SK-N-SH (cell line): Measurements from ENCODE around the gene NR6A1. TPM values are rescaled to one million over a fixed set of nuclear protein-coding genes. Genes with fewer than 3 reads are reported as not detected.
"Not testable (repeated sequence)": the region's sequence is repeated elsewhere in the genome, so short reads cannot be mapped to it uniquely, and the experiment has no call there.

Experiments used
- CTCF ChIA-PET: fragments of 300-600, 350-600 bp; formaldehyde crosslinking; extraction: SDS; loops from one replicate; lab custom pipeline; 2021; lab: Yijun Ruan, JAX
- POLR2A ChIA-PET: fragments of 350-600 bp; sonication (Branson Sonifier 250); formaldehyde crosslinking; extraction: SDS; loops from one replicate; lab custom pipeline; 2020; ENCODE audit warnings: antibody characterized with exemption, inconsistent platforms; lab: Yijun Ruan, JAX
- DNase-seq: peaks from one replicate; pipeline ENCODE4 v3.0.0; 2012
- H2AFZ ChIP-seq: fragments of 200-600 bp; sonication (generic); 2 replicates; pipeline ENCODE4 v1.8.1; 2016; ENCODE audit warnings: antibody characterized with exemption, mild to moderate bottlenecking, low read depth
- H3F3A ChIP-seq: fragments of 200-600 bp; sonication (generic); replicated peaks from 2 replicates; pipeline ENCODE3; 2016; ENCODE audit warnings: antibody characterized with exemption, mild to moderate bottlenecking; ENCODE audit not compliant: insufficient read depth
- H3K27ac ChIP-seq, 2 experiments: fragments of 200-500 bp in 1 of 2; fragments of 200-600 bp in 1 of 2; sonication (Bioruptor generic) in 1 of 2; sonication (generic), shearing (Covaris generic) in 1 of 2; 2 replicates each; pipeline versions ENCODE4 v1.5.1 to v1.6.1; 2014 to 2016; ENCODE audit warnings: low read depth in 2 of 2, inconsistent platforms in 1 of 2, low read length in 1 of 2, mild to moderate bottlenecking in 1 of 2, mixed read lengths in 1 of 2
- H3K27me3 ChIP-seq: fragments of 200-600 bp; sonication (generic), shearing (Covaris generic); 2 replicates; pipeline ENCODE4 v1.6.1; 2016; ENCODE audit warnings: mixed run types; ENCODE audit not compliant: insufficient read depth
- H3K36me3 ChIP-seq, 2 experiments: fragments of 200-500 bp in 1 of 2; fragments of 200-600 bp in 1 of 2; sonication (Bioruptor generic) in 1 of 2; sonication (generic) in 1 of 2; replicated peaks in 1 of 2; 2 replicates each; pipeline versions ENCODE3 to v1.5.1; 2014 to 2016; ENCODE audit warnings: low read length in 1 of 2, mild to moderate bottlenecking in 1 of 2; ENCODE audit not compliant: insufficient read depth in 2 of 2, control insufficient read depth in 1 of 2
- H3K4me1 ChIP-seq, 2 experiments: fragments of 200-500 bp in 1 of 2; fragments of 200-600 bp in 1 of 2; sonication (Bioruptor generic) in 1 of 2; sonication (generic), shearing (Covaris generic) in 1 of 2; 2 replicates each; pipeline versions ENCODE4 v1.5.1 to v1.6.1; 2014 to 2016; ENCODE audit warnings: low read depth in 1 of 2, low read length in 1 of 2, mixed run types in 1 of 2; ENCODE audit not compliant: insufficient read depth in 2 of 2, control insufficient read depth in 1 of 2
- H3K4me2 ChIP-seq: fragments of 200-600 bp; sonication (generic), shearing (Covaris generic); 2 replicates; pipeline ENCODE4 v1.6.1; 2017; ENCODE audit warnings: mixed run types
- H3K4me3 ChIP-seq, 2 experiments: fragments of 200-500 bp in 1 of 2; fragments of 200-600 bp in 1 of 2; sonication (Bioruptor generic) in 1 of 2; sonication (generic), shearing (Covaris generic) in 1 of 2; 2 replicates each; pipeline versions ENCODE4 v1.5.1 to v1.8.1; 2014 to 2016; ENCODE audit warnings: low read depth in 2 of 2, inconsistent platforms in 1 of 2, low read length in 1 of 2, mild to moderate bottlenecking in 1 of 2, mixed read lengths in 1 of 2, moderate library complexity in 1 of 2
- H3K79me2 ChIP-seq: fragments of 200-600 bp; sonication (generic); 2 replicates; pipeline ENCODE4 v1.8.1; 2017; ENCODE audit warnings: mild to moderate bottlenecking; ENCODE audit not compliant: insufficient read depth
- H3K9ac ChIP-seq: fragments of 200-600 bp; sonication (generic); 2 replicates; pipeline ENCODE4 v1.6.1; 2017; ENCODE audit warnings: mixed run types
- H3K9me2 ChIP-seq: fragments of 200-600 bp; sonication (generic); 2 replicates; pipeline ENCODE4 v1.6.1; 2017; ENCODE audit warnings: mixed run types
- H3K9me3 ChIP-seq: fragments of 200-600 bp; sonication (generic); 2 replicates; pipeline ENCODE4 v1.6.1; 2017; ENCODE audit warnings: mixed run types, mild to moderate bottlenecking, moderate library complexity
- H4K20me1 ChIP-seq: fragments of 200-600 bp; sonication (generic); 2 replicates; pipeline ENCODE4 v1.6.1; 2017; ENCODE audit warnings: mild to moderate bottlenecking, mixed run types; ENCODE audit not compliant: insufficient read depth
- CHD2 ChIP-seq: fragments of 150-350 bp; IDR thresholded peaks from 2 replicates; pipeline ENCODE4 v1.6.1; 2018; ENCODE audit warnings: low read length; ENCODE audit not compliant: partially characterized antibody
- ELF1 ChIP-seq: IDR thresholded peaks from 2 replicates; pipeline ENCODE4 v1.4.0; 2012
- FOXJ3 ChIP-seq: sonication (generic); formaldehyde crosslinking; IDR thresholded peaks from 2 replicates; pipeline ENCODE4 v1.5.1; 2020; ENCODE audit warnings: mild to moderate bottlenecking, missing genetic modification reagents
- FOXM1 ChIP-seq: IDR thresholded peaks from 2 replicates; pipeline ENCODE4 v1.4.0; 2012; ENCODE audit warnings: low read depth, mild to moderate bottlenecking
- JUND ChIP-seq: IDR thresholded peaks from 2 replicates; pipeline ENCODE4 v1.4.0; 2012
- MXI1 ChIP-seq: IDR thresholded peaks from 2 replicates; pipeline ENCODE4 v1.6.1; 2012; ENCODE audit warnings: mild to moderate bottlenecking, low read depth, low read length, improper control_type of control experiment
- NFIC ChIP-seq: IDR thresholded peaks from 2 replicates; pipeline ENCODE4 v1.4.0; 2012; ENCODE audit warnings: borderline replicate concordance
- RAD21 ChIP-seq: IDR thresholded peaks from 2 replicates; pipeline ENCODE4 v1.6.1; 2012; ENCODE audit warnings: mild to moderate bottlenecking, low read length
- RFX5 ChIP-seq: IDR thresholded peaks from 2 replicates; pipeline ENCODE4 v1.6.1; 2012; ENCODE audit warnings: mild to moderate bottlenecking, improper control_type of control experiment, low read length
- RXRA ChIP-seq: IDR thresholded peaks from 2 replicates; pipeline ENCODE4 v1.4.0; 2012; ENCODE audit warnings: low read depth, mild to moderate bottlenecking, borderline replicate concordance
- SIN3A ChIP-seq: IDR thresholded peaks from 2 replicates; pipeline ENCODE4 v1.6.1; 2012; ENCODE audit warnings: low read depth, mild to moderate bottlenecking, low read length, moderate library complexity, borderline replicate concordance
- SMC3 ChIP-seq: IDR thresholded peaks from 2 replicates; pipeline ENCODE4 v1.6.1; 2012; ENCODE audit warnings: low read depth, low read length, improper control_type of control experiment
- YY1 ChIP-seq: IDR thresholded peaks from 2 replicates; pipeline ENCODE4 v1.4.0; 2012; ENCODE audit warnings: low read depth, mild to moderate bottlenecking
- WGBS: methylation state at CpG from one replicate; pipeline ENCODE4 v1.1.6; 2017; ENCODE audit warnings: low lambda C conversion rate; 5-methylcytosine and 5-hydroxymethylcytosine counted together
- polyA plus RNA-seq, 3 experiments: library from polyadenylated mRNA; depleted of rRNA; stranded (reverse); fragments of >200 nt; gene quantifications; 2 replicates each; pipeline ENCODE4 v1.2.3, GENCODE V29; 2012
- TF ChIP-seq, protein P1 (sequence below): IDR thresholded peaks from 2 replicates; pipeline ENCODE4 v1.4.0; 2012; ENCODE audit warnings: low read depth
- TF ChIP-seq, protein P2 (sequence below): IDR thresholded peaks from 2 replicates; pipeline ENCODE4 v1.6.1; 2012; ENCODE audit warnings: mild to moderate bottlenecking, low read depth, low read length, moderate library complexity
- TF ChIP-seq, protein P3 (sequence below): IDR thresholded peaks from 2 replicates; pipeline ENCODE4 v1.4.0; 2012; ENCODE audit warnings: low read depth, borderline replicate concordance
- TF ChIP-seq, protein P4 (sequence below): fragments of 150-350 bp; IDR thresholded peaks from 2 replicates; pipeline ENCODE4 v1.6.1; 2016; ENCODE audit warnings: mild to moderate bottlenecking, low read depth, low read length

Gene NR6A1
- polyA plus RNA-seq, 1 of the 3 experiments (the other 2 are of a cell fraction) = 1.2 TPM

DNA sequence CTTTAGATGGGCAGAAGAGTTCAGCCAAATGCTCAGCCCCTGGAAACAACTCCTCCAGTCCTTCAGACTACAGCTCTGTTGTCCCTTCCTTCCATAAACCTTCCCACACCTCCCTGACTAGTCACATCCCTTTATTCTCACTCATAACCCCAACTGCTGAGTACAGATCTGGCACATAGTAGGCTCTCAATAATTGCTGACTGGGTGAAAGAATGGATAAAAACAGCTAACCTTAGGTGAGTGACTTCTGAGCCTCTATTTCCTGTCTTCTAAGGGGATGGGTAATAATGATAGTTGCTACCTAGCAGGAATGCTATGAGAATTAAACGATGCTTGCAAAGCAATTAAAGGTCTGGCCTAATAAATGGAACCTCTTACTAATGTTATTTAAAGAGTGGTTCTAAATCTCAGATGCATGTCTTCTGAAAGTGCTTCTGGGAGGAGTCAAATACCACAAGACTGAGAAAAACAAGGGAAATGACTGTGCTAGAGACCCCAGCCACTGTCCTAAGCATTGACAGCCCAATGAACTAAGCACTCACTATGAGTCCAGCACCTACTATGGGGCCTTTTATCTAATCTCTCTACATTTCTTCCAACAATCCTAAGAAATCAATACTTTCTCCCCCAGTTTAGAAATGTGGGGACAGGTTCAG, 2.5 kb upstream of the NR6A1 start:
- Histone ChIP-seq H3K9me2 (no peaks in the 10 kb centered on the region), H3K79me2 (peaks cover 15% of the 10 kb centered on the region), H3K4me1 (peaks cover 4 to 11% of the 10 kb centered on the region in 2 experiments; a peak in 2 of 4 replicates), H3K4me3 (no peak overlapping the region), H3F3A (peaks cover 21% of the 10 kb centered on the region), H3K27ac (no peak overlapping the region), H3K36me3 (no peaks in the 10 kb centered on the region), H3K4me2 (no peak overlapping the region), H2AFZ (no peak overlapping the region), H3K9ac (no peak overlapping the region), H4K20me1 (peaks cover 9% of the 10 kb centered on the region; the same call in 1 of the 2 replicates), H3K9me3 (no peaks in the 10 kb centered on the region), H3K27me3 (no peaks in the 10 kb centered on the region)
- 96% methylated on average over 1 of the region's 1 CpG for WGBS
- TF ChIP-seq RXRA = no peak
- TF ChIP-seq JUND = no peak
- TF ChIP-seq YY1 = no peak
- no peak for TF ChIP-seq FOXM1
- TF ChIP-seq, protein P1, sequence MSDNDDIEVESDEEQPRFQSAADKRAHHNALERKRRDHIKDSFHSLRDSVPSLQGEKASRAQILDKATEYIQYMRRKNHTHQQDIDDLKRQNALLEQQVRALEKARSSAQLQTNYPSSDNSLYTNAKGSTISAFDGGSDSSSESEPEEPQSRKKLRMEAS = no peak
- no peak for TF ChIP-seq RFX5
- TF ChIP-seq, protein P2, sequence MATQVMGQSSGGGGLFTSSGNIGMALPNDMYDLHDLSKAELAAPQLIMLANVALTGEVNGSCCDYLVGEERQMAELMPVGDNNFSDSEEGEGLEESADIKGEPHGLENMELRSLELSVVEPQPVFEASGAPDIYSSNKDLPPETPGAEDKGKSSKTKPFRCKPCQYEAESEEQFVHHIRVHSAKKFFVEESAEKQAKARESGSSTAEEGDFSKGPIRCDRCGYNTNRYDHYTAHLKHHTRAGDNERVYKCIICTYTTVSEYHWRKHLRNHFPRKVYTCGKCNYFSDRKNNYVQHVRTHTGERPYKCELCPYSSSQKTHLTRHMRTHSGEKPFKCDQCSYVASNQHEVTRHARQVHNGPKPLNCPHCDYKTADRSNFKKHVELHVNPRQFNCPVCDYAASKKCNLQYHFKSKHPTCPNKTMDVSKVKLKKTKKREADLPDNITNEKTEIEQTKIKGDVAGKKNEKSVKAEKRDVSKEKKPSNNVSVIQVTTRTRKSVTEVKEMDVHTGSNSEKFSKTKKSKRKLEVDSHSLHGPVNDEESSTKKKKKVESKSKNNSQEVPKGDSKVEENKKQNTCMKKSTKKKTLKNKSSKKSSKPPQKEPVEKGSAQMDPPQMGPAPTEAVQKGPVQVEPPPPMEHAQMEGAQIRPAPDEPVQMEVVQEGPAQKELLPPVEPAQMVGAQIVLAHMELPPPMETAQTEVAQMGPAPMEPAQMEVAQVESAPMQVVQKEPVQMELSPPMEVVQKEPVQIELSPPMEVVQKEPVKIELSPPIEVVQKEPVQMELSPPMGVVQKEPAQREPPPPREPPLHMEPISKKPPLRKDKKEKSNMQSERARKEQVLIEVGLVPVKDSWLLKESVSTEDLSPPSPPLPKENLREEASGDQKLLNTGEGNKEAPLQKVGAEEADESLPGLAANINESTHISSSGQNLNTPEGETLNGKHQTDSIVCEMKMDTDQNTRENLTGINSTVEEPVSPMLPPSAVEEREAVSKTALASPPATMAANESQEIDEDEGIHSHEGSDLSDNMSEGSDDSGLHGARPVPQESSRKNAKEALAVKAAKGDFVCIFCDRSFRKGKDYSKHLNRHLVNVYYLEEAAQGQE = no peak
- no peak for TF ChIP-seq CHD2
- no peak for TF ChIP-seq ELF1
- TF ChIP-seq, protein P3, sequence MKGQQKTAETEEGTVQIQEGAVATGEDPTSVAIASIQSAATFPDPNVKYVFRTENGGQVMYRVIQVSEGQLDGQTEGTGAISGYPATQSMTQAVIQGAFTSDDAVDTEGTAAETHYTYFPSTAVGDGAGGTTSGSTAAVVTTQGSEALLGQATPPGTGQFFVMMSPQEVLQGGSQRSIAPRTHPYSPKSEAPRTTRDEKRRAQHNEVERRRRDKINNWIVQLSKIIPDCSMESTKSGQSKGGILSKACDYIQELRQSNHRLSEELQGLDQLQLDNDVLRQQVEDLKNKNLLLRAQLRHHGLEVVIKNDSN = no peak
- no peak for TF ChIP-seq FOXJ3 (CRISPR knock-in tag)
- TF ChIP-seq MXI1 = no peak
- TF ChIP-seq SMC3 = no peak
- TF ChIP-seq RAD21 = no peak
- TF ChIP-seq NFIC = no peak
- TF ChIP-seq SIN3A = no peak
- TF ChIP-seq, protein P4, sequence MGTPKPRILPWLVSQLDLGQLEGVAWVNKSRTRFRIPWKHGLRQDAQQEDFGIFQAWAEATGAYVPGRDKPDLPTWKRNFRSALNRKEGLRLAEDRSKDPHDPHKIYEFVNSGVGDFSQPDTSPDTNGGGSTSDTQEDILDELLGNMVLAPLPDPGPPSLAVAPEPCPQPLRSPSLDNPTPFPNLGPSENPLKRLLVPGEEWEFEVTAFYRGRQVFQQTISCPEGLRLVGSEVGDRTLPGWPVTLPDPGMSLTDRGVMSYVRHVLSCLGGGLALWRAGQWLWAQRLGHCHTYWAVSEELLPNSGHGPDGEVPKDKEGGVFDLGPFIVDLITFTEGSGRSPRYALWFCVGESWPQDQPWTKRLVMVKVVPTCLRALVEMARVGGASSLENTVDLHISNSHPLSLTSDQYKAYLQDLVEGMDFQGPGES = no peak
- DNase-seq = no peak
- CTCF ChIA-PET = interaction anchor here (0.6 to 16.2 kb wide), 23 partner anchors 9 to 374 kb away, joined by 3 to 1436 read pairs (median 6); partner anchors contain the start of genes ARPC5L, RPL35 and WDR38
- POLR2A ChIA-PET = interaction anchor here (5.0 kb wide), 1 partner anchor 81 kb away, joined by 42 read pairs; the partner anchor contains the start of gene WDR38

DNA sequence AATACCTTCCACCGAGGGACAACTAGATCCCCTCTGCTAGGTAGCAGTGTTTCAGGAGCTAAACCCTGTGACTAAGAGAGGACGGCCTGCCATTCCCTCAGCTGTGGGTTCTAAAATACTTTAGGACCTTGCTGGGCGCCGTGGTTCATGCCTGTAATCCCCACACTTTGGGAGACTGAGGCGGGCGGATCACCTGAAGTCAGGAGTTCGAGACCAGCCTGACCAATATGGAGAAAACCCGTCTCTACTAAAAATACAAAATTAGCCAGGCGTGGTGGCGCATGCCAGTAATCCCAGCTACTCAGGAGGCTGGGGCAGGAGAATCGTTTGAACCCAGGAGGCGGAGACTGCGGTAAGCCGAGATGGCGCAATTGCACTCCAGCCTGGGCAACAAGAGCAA, 1.8 kb upstream of the NR6A1 start:
- peaks cover 24% of the 10 kb centered on the region for H3F3A ChIP-seq
- not testable (repeated sequence) for H3K9me3 ChIP-seq, DNase-seq, H2AFZ ChIP-seq, H3K36me3 ChIP-seq, H3K9ac ChIP-seq, H3K4me2 ChIP-seq, H3K9me2 ChIP-seq, H3K27me3 ChIP-seq, H3K4me3 ChIP-seq, H3K27ac ChIP-seq
- 90% methylated on average over 15 of the region's 15 CpGs for WGBS
- ChIA-PET POLR2A (interaction anchor here (1.3 to 5.0 kb wide), 2 partner anchors 82 to 88 kb away, joined by 7 to 42 read pairs; partner anchors contain the start of gene WDR38), CTCF (interaction anchor here (1.0 to 16.2 kb wide), 16 partner anchors 9 to 602 kb away, joined by 3 to 1436 read pairs (median 12); partner anchors contain the start of genes ARPC5L, RPL35 and WDR38)
- peaks cover 6 to 11% of the 10 kb centered on the region in 2 experiments; a peak in 2 of 4 replicates for H3K4me1 ChIP-seq
- H4K20me1 ChIP-seq = peaks cover 15% of the 10 kb centered on the region; the same call in 1 of the 2 replicates
- H3K79me2 ChIP-seq = peaks cover 18% of the 10 kb centered on the region
